ENCODE results near the gene ANKS1A. TPM values are rescaled to one million over a fixed set of nuclear protein-coding genes. Genes with fewer than 3 reads are reported as not detected.
A peak's percentile ranks its signal among the peaks of the same experiment; 100 is the strongest.

Gene ANKS1A
- total and polyA plus RNA-seq, 2 experiments from 2014 or later = 12.1 to 31.9 TPM

- Histone ChIP-seq H2AFZ (no peak overlapping the region), H3K9me2 (ENCODE audit: insufficient read depth) (no peaks in the 10 kb centered on the region), H3K36me3 (ENCODE audit: insufficient read depth) (peaks cover 3% of the 10 kb centered on the region; the same call in 1 of the 2 replicates), H3F3A (replicated peaks; ENCODE audit: low read depth) (no peaks in the 10 kb centered on the region; the same call in 1 of the 2 replicates), H3K4me3 (no peak overlapping the region), H3K27me3 (ENCODE audit: insufficient read depth) (no peaks in the 10 kb centered on the region), H3K79me2 (replicated peaks; ENCODE audit: insufficient read depth) (no peaks in the 10 kb centered on the region), H4K20me1 (replicated peaks; ENCODE audit: insufficient read depth) (no peaks in the 10 kb centered on the region), H3K4me1 (ENCODE audit: insufficient read depth) (no peaks in the 10 kb centered on the region), H3K27ac (ENCODE audit: low read depth) (no peak overlapping the region), H3K4me2 (no peak overlapping the region)
- H3K4me1 Mint-ChIP-seq = peaks cover 25% of the 10 kb centered on the region
- peak overlapping the region; percentile 82 for H3K27ac Mint-ChIP-seq
- H3K4me3 Mint-ChIP-seq = no peak overlapping the region
- H3K27me3 Mint-ChIP-seq (ENCODE audit: insufficient read depth, low read depth, poor library complexity) = peaks cover 13% of the 10 kb centered on the region
- ATAC-seq = no peak
- TF ChIP-seq EZH2phosphoT487 (IDR thresholded peaks at IDR 0.05; ENCODE audit: unreplicated experiment) = no peak
- no peak for TF ChIP-seq ZNF114 (CRISPR knock-in tag; IDR thresholded peaks at IDR 0.05)
- no peak for TF ChIP-seq STAT1 (IDR thresholded peaks at IDR 0.05; ENCODE audit: unreplicated experiment)
- TF ChIP-seq EZH2 (IDR thresholded peaks at IDR 0.05; ENCODE audit: low read depth, unreplicated experiment) = no peak
- no peak for TF ChIP-seq CREB1 (CRISPR knock-in tag; IDR thresholded peaks at IDR 0.05; ENCODE audit: low read depth)
- TF ChIP-seq POLR2AphosphoS5 (IDR thresholded peaks at IDR 0.05; ENCODE audit: low read depth) = no peak
- no peak for TF ChIP-seq ZNF462 (CRISPR knock-in tag; IDR thresholded peaks at IDR 0.05)
- TF ChIP-seq ETS1 (IDR thresholded peaks at IDR 0.05) = no peak
- no peak for TF ChIP-seq CTCF (conservative IDR thresholded peaks at IDR 0.05; ENCODE audit: low read depth in 2 of 2)
- no peak for TF ChIP-seq REST (IDR thresholded peaks at IDR 0.05; ENCODE audit: unreplicated experiment)
- TF ChIP-seq ZNF331 (CRISPR knock-in tag; IDR thresholded peaks at IDR 0.05; ENCODE audit: low read depth) = no peak
- no peak for TF ChIP-seq NANOG (IDR thresholded peaks at IDR 0.05; ENCODE audit: borderline replicate concordance)
- no peak for TF ChIP-seq JUNB (IDR thresholded peaks at IDR 0.05; ENCODE audit: unreplicated experiment)
- no peaks in the 10 kb centered on the region for H3K9me3 Mint-ChIP-seq
- H3K36me3 Mint-ChIP-seq (ENCODE audit: low read depth) = peaks cover 41% of the 10 kb centered on the region
- no peak for DNase-seq (ENCODE audit: low spot score)
Measured at GRCh38 chr6:35086282-35086632, 197.2 kb downstream of the ANKS1A start.

All from GM23338 (cell line).